HUES6 (cell line): Measurements from ENCODE around the gene DEAF1.
"Not testable (repeated sequence)": the region's sequence is repeated elsewhere in the genome, so short reads cannot be mapped to it uniquely, and the experiment has no call there.

ENCODE experiments used
- H3K27ac ChIP-seq: 2 replicates; pipeline ENCODE4 v1.7.0; 2013; ENCODE audit warnings: low read depth, mild to moderate bottlenecking, low read length, inconsistent platforms
- H3K27me3 ChIP-seq: 2 replicates; pipeline ENCODE4 v1.6.1; 2013; ENCODE audit warnings: low read length; ENCODE audit not compliant: control insufficient read depth, insufficient read depth
- H3K36me3 ChIP-seq: 2 replicates; pipeline ENCODE4 v1.6.1; 2013; ENCODE audit warnings: low read length; ENCODE audit not compliant: control insufficient read depth, insufficient read depth
- H3K4me1 ChIP-seq: 2 replicates; pipeline ENCODE4 v1.6.1; 2013; ENCODE audit warnings: low read length; ENCODE audit not compliant: control insufficient read depth, insufficient read depth
- H3K4me3 ChIP-seq: 2 replicates; pipeline ENCODE4 v1.5.1; 2013; ENCODE audit warnings: low read depth, low read length
- H3K9ac ChIP-seq: one replicate; pipeline ENCODE4 v1.6.1; 2013; ENCODE audit warnings: mild to moderate bottlenecking, low read length
- H3K9me3 ChIP-seq: 2 replicates; pipeline ENCODE4 v1.6.1; 2013; ENCODE audit warnings: low read depth, low read length; ENCODE audit not compliant: control insufficient read depth, insufficient read depth

Gene DEAF1

DNA sequence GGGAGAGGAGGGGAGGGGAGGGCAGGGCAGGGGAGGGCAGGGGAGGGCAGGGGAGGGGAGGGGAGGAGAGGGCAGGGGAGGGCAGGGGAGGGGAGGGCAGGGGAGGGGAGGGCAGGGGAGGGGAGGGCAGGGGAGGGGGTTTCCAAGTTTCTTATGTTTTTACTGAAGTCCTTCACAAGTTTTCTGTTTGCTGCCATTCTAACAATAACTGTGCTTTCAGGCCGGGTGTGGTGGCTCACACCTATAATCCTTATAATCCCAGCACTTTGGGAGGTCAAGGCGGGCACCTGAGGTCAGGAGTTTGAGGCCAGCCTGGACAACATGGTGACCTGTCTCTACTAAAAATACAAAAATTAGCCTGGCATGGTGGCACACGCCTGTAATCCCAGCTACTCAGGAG lies 4.8 kb downstream of the DEAF1 start:
- not testable (repeated sequence) for H3K9ac ChIP-seq, H3K4me3 ChIP-seq, H3K27me3 ChIP-seq, H3K27ac ChIP-seq, H3K9me3 ChIP-seq
- Histone ChIP-seq H3K4me1 (peaks cover 13% of the 10 kb centered on the region), H3K36me3 (peaks cover 38% of the 10 kb centered on the region)

DNA sequence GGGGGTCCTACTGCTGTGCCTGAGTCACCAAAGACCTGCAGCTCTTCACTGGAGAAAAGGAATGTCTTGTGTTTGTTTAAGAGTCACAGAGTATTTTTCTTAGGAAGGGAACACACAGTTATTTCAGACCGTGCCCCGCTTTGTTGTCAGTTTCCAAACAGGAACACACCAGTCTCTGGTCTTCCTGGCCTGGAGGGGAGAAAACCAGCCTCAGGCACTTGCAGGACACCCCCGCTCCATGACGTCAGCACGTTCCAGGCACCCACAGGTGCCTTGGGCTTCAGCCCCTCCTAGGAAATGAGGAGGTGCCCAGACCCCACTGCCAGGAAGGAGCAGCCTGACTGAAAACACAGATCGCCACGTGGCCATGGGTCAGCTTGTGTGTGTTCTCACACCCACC lies 5.4 kb downstream of the DEAF1 start:
- Histone ChIP-seq H3K9ac (no peak overlapping the region), H3K4me3 (no peak overlapping the region), H3K4me1 (peaks cover 13% of the 10 kb centered on the region), H3K27ac (no peak overlapping the region), H3K27me3 (no peaks in the 10 kb centered on the region), H3K9me3 (no peaks in the 10 kb centered on the region), H3K36me3 (peaks cover 41% of the 10 kb centered on the region)

DNA sequence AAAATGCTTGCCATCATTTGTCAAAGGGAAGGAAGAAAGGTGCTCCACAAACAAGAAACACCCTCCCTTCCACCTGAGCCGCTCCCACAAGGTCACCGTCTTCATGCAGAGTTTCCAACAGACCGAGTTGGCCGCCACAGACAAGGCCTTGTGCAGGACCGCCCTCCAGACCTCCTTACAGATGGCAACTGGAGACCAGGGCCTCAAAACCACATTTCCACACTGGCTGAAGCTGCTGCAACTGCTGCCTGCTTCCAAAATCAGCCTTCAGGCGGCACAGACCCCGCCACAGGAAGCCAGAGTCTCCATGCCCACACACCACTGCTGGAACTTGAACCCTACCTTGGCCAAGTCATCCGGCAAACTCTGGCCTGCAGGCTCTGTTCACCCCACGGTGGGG lies 6.3 kb downstream of the DEAF1 start:
- Histone ChIP-seq H3K4me3 (no peak overlapping the region), H3K27ac (no peak overlapping the region), H3K9me3 (no peaks in the 10 kb centered on the region), H3K9ac (no peak overlapping the region), H3K4me1 (peaks cover 11% of the 10 kb centered on the region), H3K27me3 (no peaks in the 10 kb centered on the region), H3K36me3 (peaks cover 46% of the 10 kb centered on the region)

DNA sequence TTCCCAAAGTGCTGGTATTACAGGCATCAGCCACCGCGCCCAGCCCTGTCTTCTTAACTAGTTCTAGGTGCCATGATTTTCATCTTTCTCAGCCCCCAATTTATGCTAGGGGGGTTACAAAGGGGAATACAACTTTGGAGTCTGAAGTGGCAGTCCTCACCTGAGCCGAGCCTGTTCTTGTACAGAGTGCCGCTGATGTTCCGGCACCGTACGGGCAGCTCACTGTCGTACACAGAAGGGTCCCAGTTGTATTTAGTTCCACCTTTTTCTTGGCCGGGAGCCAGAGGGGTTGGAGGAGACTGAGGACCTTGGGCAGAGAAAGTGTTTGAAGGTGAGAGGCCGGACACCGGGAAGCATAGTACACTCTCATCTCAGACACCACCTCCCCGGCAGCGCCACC lies 7.3 kb downstream of the DEAF1 start:
- peaks cover 49% of the 10 kb centered on the region for H3K36me3 ChIP-seq
- H3K9ac ChIP-seq: no peak overlapping the region
- no peak overlapping the region for H3K4me3 ChIP-seq
- H3K9me3 ChIP-seq: no peaks in the 10 kb centered on the region
- H3K4me1 ChIP-seq: peaks cover 5% of the 10 kb centered on the region; the same call in 1 of the 2 replicates
- no peak overlapping the region for H3K27ac ChIP-seq
- no peaks in the 10 kb centered on the region for H3K27me3 ChIP-seq

DNA sequence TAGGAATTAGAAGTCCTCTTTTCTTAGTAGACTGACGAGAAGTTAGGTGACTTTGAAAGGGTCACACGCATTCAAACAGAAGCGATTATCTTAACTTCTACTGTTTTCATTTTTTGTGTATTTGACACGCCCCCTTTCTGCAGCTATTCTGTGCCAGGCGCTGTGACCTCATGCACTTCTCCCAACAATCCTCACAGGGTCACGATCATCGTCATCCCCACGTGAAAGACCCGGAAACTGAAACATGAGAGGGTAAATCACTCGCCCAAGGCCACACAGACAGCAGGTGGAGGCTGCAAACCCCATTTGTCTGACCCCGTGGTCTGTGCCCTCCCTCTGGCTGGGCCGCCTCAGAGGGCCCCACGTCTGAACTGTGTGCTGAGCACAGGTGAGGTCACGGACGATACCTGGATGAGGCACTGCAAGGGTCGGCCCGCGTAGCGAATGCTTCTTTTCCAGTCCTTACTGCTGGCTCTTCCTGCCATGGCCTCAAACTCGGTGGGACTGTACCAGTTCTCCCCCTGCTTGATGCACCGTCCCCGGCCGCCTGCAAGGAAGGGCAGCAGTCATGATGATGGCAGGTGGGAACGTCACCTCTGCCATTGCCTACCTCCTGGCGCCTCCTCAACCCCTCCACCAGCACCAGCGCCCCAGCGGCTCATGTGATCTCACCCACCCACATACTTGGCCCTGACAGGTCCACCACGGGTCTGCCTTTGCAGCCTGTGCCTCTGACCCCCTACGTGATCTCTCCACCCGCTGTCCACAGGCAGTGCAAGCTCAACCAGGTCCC lies 8.4 kb downstream of the DEAF1 start:
- peaks cover 60% of the 10 kb centered on the region for H3K36me3 ChIP-seq
- H3K27me3 ChIP-seq: no peaks in the 10 kb centered on the region
- no peak overlapping the region for H3K9ac ChIP-seq
- no peaks in the 10 kb centered on the region for H3K9me3 ChIP-seq
- H3K27ac ChIP-seq: no peak overlapping the region
- peaks cover 5% of the 10 kb centered on the region; the same call in 1 of the 2 replicates for H3K4me1 ChIP-seq
- no peak overlapping the region for H3K4me3 ChIP-seq

DNA sequence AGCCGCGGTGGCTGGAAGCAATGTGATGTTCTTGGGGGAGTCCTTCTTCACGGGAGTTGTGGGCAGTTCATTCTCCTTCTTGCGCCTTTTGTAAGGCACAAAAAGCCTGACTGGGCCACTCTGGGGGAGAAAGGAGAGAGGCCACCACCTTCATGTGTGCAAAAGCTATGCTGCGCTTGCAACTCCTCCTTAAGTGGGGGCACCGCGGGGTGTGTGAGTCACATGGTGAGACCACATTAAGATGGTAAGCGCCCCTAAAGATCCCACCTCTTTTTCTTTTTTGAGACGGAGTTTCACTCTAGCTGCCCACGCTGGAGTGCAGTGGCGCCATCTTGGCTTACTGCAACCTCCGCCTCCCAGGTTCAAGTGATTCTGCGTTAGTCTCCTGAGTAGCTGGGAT lies 14.1 kb downstream of the DEAF1 start:
- Histone ChIP-seq H3K36me3 (peaks cover 57% of the 10 kb centered on the region), H3K27ac (no peak overlapping the region)

DNA sequence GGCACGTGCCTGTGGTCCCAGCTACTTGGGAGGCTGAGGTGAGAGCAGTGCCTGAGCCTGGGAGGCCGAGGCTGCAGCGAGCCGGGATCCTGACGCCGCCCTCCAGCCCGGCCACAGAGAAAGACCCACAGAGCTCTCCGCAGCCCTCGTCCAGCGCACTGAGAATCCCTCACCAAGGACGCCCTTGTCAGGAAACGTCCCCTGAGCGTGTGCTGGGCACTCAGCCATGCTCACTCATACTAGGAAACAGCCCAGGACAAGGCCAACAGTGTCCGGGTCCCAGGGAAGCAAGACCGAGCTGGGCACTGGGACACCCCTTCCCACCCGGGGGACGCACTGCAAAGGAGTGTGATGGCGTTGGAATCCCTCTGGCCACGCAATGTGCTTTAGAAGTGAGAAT lies 14.5 kb downstream of the DEAF1 start:
- Histone ChIP-seq H3K27me3 (no peaks in the 10 kb centered on the region), H3K9ac (no peak overlapping the region), H3K9me3 (no peaks in the 10 kb centered on the region), H3K4me3 (no peak overlapping the region), H3K27ac (no peak overlapping the region), H3K36me3 (peaks cover 57% of the 10 kb centered on the region), H3K4me1 (peaks cover 5% of the 10 kb centered on the region; the same call in 1 of the 2 replicates)

More for the DNA sequence above, 14.1 kb downstream of the DEAF1 start:
- no peaks in the 10 kb centered on the region for H3K9me3 ChIP-seq
- no peak overlapping the region for H3K4me3 ChIP-seq
- no peaks in the 10 kb centered on the region for H3K27me3 ChIP-seq
- H3K9ac ChIP-seq: no peak overlapping the region
- H3K4me1 ChIP-seq: peaks cover 5% of the 10 kb centered on the region; the same call in 1 of the 2 replicates

DNA sequence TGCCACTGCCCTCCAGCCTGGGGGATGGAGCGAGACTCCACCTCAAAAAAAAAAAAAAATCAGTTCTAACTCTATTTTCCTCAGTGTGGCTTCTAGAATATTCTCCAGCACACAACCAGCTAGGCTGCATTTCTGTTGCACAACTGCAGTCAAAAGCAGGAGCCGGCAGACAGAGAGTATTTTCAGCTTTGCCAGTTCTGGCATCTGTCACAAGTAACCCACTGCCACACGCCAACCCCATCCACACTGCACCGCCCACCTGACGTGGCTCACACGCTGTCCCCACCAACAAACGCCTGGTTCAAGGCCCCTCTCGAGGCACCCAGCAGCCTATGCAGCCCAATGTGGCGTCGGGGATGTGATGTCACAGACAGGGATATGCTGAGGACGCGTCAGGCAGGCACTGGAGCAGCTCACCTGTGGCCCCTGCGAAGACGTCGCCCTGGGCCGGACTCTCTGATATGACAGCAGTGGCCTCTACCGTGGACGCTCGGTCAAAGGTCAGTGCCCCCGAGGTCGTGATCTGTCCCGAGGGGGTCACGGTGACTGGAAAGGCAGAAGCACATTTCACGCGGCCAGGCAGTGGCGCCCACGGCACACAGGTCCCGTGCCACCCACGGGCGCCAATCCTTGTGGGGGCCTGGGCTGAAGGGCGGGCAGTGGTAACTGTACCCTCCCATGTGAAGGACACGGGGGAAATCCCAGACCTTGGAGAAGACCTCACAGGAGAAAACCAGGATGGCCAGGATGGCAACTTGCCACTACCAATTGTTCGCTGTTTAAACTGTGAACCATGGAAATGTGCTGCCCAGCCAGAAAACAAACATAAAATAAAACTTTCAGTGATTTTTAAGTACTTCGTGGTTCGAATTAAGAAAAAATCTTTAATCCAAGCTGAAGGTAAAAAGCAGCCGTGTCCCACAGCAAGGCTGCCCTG lies 15.5 kb downstream of the DEAF1 start:
- H3K9ac ChIP-seq: no peak overlapping the region
- H3K4me1 ChIP-seq: peaks cover 5% of the 10 kb centered on the region; the same call in 1 of the 2 replicates
- H3K9me3 ChIP-seq: no peaks in the 10 kb centered on the region
- no peak overlapping the region for H3K4me3 ChIP-seq
- H3K27me3 ChIP-seq: no peaks in the 10 kb centered on the region
- H3K36me3 ChIP-seq: peaks cover 53% of the 10 kb centered on the region
- H3K27ac ChIP-seq: no peak overlapping the region

DNA sequence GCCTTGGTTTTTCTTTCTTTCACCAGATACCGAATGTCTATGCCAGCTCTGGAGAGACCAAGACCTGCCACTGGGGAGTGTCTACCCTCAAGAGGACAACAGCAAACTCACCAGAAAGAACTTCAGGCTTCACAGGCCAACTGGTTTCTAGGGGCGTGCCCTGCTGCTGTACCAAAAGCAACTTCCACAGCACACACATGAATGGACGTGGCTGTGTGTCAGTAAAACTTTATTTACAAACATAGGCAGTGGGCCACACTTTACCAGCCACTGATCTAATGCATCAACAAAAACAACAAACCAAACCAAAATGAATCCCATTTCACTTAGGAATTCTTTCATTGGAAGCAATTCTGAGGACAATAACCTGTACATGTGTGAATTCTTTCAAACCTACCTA lies 16.7 kb downstream of the DEAF1 start:
- Histone ChIP-seq H3K27me3 (no peaks in the 10 kb centered on the region), H3K9ac (no peak overlapping the region), H3K36me3 (peaks cover 58% of the 10 kb centered on the region), H3K27ac (no peak overlapping the region), H3K4me3 (no peak overlapping the region), H3K4me1 (no peaks in the 10 kb centered on the region; the same call in 1 of the 2 replicates), H3K9me3 (no peaks in the 10 kb centered on the region)

DNA sequence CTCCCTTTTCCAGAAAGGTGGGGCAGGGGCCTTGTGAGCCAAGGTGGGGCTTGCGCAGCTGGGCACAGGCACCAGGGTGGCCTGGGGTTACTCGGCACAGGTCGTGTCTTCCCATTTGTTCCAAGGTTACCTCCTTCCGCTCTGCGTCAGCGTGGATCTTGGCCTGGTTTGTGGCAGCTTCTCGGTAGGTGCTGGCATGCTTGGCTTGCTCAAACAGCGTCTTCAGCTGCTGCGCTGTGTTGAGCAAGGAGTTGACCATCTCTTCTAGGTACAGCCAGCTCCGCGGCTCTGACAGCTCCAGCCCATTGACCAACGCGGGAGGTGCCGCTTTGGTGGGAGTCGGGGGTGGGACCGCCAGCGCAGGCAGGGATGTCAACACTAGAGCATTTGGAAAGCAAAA lies 20.6 kb downstream of the DEAF1 start:
- H3K9me3 ChIP-seq: no peaks in the 10 kb centered on the region
- H3K27me3 ChIP-seq: no peaks in the 10 kb centered on the region
- no peak overlapping the region for H3K27ac ChIP-seq
- H3K4me3 ChIP-seq: no peak overlapping the region
- no peaks in the 10 kb centered on the region for H3K4me1 ChIP-seq
- peaks cover 43% of the 10 kb centered on the region for H3K36me3 ChIP-seq
- H3K9ac ChIP-seq: no peak overlapping the region

DNA sequence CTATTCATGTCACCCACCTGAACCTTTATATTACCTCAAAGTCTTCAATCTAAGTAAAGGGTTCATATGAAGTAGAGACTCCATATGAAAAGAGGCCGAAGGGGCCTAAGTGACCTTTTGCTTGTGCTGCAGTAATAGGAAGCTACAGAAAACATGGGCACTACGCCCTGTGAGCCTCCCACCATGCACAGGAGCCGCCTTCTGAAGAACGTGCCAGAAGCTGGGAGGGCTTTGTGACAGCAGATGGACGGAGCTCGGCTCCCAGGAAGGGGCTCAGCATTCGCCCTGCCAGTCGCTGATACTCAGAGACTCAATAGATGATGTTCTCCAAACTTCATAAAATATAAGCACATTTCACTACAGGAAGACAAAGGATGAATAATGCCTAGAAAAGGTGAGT lies 21.2 kb downstream of the DEAF1 start:
- Histone ChIP-seq H3K4me1 (no peaks in the 10 kb centered on the region), H3K27ac (no peak overlapping the region), H3K9me3 (no peaks in the 10 kb centered on the region), H3K9ac (no peak overlapping the region), H3K4me3 (no peak overlapping the region), H3K36me3 (peaks cover 40% of the 10 kb centered on the region), H3K27me3 (no peaks in the 10 kb centered on the region)
